Glutamatergic neuron (in vitro differentiated cells): ENCODE results near the gene FTCD. TPM values are rescaled to one million over a fixed set of nuclear protein-coding genes. Genes with fewer than 3 reads are reported as not detected.
"Not testable (repeated sequence)": the region's sequence is repeated elsewhere in the genome, so short reads cannot be mapped to it uniquely, and the experiment has no call there.

ENCODE experiments used
- DNase-seq: peaks from one replicate; pipeline ENCODE4 v3.0.0; 2022
- H3K27ac Mint-ChIP-seq: one replicate; pipeline ENCODE4 v1.8.0; 2020; ENCODE audit warnings: mild to moderate bottlenecking, mixed read lengths, inconsistent platforms; ENCODE audit not compliant: unreplicated experiment
- H3K27me3 Mint-ChIP-seq: one replicate; pipeline ENCODE4 v1.8.0; 2020; ENCODE audit warnings: mild to moderate bottlenecking, moderate library complexity, mixed read lengths, inconsistent platforms; ENCODE audit not compliant: unreplicated experiment
- H3K36me3 Mint-ChIP-seq: one replicate; pipeline ENCODE4 v1.8.0; 2020; ENCODE audit warnings: mild to moderate bottlenecking, mixed read lengths, inconsistent platforms; ENCODE audit not compliant: unreplicated experiment
- H3K4me1 Mint-ChIP-seq: one replicate; pipeline ENCODE4 v1.8.0; 2020; ENCODE audit warnings: mild to moderate bottlenecking, low read depth, mixed read lengths, inconsistent platforms; ENCODE audit not compliant: unreplicated experiment
- H3K4me3 Mint-ChIP-seq: one replicate; pipeline ENCODE4 v1.8.0; 2020; ENCODE audit warnings: mild to moderate bottlenecking, mixed read lengths, inconsistent platforms; ENCODE audit not compliant: unreplicated experiment
- H3K9me3 Mint-ChIP-seq: one replicate; pipeline ENCODE4 v1.8.0; 2020; ENCODE audit warnings: mild to moderate bottlenecking, moderate library complexity, mixed read lengths, inconsistent platforms; ENCODE audit not compliant: unreplicated experiment
- CTCF ChIP-seq: fragments of 200-600 bp; sonication (generic); IDR thresholded peaks from one replicate; pipeline ENCODE4 v1.5.0; 2021; ENCODE audit not compliant: partially characterized antibody, unreplicated experiment
- total RNA-seq: library from RNA; stranded (reverse); fragmentation: NEBNext Ultra II Directional; extraction: Animal tissue kit (Norgen Biotek cat#: 25700); gene quantifications from one replicate; pipeline ENCODE4 v1.2.1, GENCODE V29; 2021; ENCODE audit not compliant: unreplicated experiment

Gene FTCD
- total RNA-seq, 1 donor from 2014 or later = 13.4 TPM

- H3K27ac Mint-ChIP-seq = no peak overlapping the region
- H3K27me3 Mint-ChIP-seq = peaks cover 13% of the 10 kb centered on the region
- H3K4me1 Mint-ChIP-seq = peaks cover 11% of the 10 kb centered on the region
- H3K36me3 Mint-ChIP-seq = peaks cover 4% of the 10 kb centered on the region
- H3K4me3 Mint-ChIP-seq = no peak overlapping the region
- peaks cover 7% of the 10 kb centered on the region for H3K9me3 Mint-ChIP-seq
- no peak for TF ChIP-seq CTCF
- DNase-seq = peak; percentile 13
Measured at GRCh38 chr21:46144464-46145070, 10.8 kb downstream of the FTCD start.

- H3K4me3 Mint-ChIP-seq = no peak overlapping the region
- peak; percentile 9 for DNase-seq
- peaks cover 4% of the 10 kb centered on the region for H3K36me3 Mint-ChIP-seq
- H3K27ac Mint-ChIP-seq = no peak overlapping the region
- H3K4me1 Mint-ChIP-seq = peaks cover 12% of the 10 kb centered on the region
- TF ChIP-seq CTCF = no peak
- peaks cover 4% of the 10 kb centered on the region for H3K9me3 Mint-ChIP-seq
- peaks cover 14% of the 10 kb centered on the region for H3K27me3 Mint-ChIP-seq
Measured at GRCh38 chr21:46142582-46143473, 12.6 kb downstream of the FTCD start.

GRCh38 chr21:46141767-46142581 lies 13.4 kb downstream of the FTCD start:
- peaks cover 4% of the 10 kb centered on the region for H3K36me3 Mint-ChIP-seq
- no peak overlapping the region for H3K27ac Mint-ChIP-seq
- no peak overlapping the region for H3K4me3 Mint-ChIP-seq
- H3K9me3 Mint-ChIP-seq = peaks cover 4% of the 10 kb centered on the region
- peaks cover 12% of the 10 kb centered on the region for H3K4me1 Mint-ChIP-seq
- TF ChIP-seq CTCF = no peak
- H3K27me3 Mint-ChIP-seq = peaks cover 14% of the 10 kb centered on the region
- peak; percentile 12 for DNase-seq

- H3K9me3 Mint-ChIP-seq, H3K27ac Mint-ChIP-seq, H3K4me1 Mint-ChIP-seq, H3K36me3 Mint-ChIP-seq, DNase-seq: not testable (repeated sequence)
- Mint-ChIP-seq H3K4me3 (peak overlapping the region; percentile 30), H3K27me3 (peaks cover 14% of the 10 kb centered on the region)
Measured at GRCh38 chr21:46140352-46141003, 14.9 kb downstream of the FTCD start.

- DNase-seq = no peak
- no peak for TF ChIP-seq CTCF
- Mint-ChIP-seq H3K9me3 (peaks cover 7% of the 10 kb centered on the region), H3K36me3 (peaks cover 4% of the 10 kb centered on the region), H3K27ac (no peak overlapping the region), H3K4me3 (no peak overlapping the region), H3K4me1 (peaks cover 9% of the 10 kb centered on the region), H3K27me3 (peaks cover 16% of the 10 kb centered on the region)
Measured at GRCh38 chr21:46139686-46140085, 15.7 kb downstream of the FTCD start.
